Epidermal melanocyte (primary cell): ENCODE results near the gene NDUFB3.
A peak's percentile ranks its signal among the peaks of the same experiment; 100 is the strongest.
"Not testable (repeated sequence)": the region's sequence is repeated elsewhere in the genome, so short reads cannot be mapped to it uniquely, and the experiment has no call there.

Experiments
- DNase-seq: peaks from one replicate; pipeline ENCODE4 v3.0.0; 2011; ENCODE audit warnings: low spot score; ENCODE audit not compliant: insufficient read length

NDUFB3 gene

DNA sequence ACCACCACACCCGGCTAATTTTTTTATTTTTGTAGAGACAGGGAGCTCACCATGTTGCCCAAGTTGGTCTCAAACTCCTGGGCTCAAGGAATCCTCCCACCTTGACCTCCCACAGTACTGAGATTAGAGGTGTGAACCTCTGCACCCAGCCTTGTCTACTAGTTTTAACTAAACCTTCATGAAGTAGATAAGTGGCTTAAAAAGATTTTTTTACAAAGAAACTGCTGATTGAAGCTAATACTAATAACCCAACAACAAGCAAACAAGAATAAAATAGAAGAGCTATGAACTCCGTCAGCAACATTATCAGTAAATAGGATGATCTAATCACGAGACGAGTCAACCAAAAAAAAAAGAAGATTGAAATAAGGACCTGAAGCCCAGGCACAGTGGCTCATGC lies 18.8 kb downstream of the NDUFB3 start:
- no peak for DNase-seq

DNA sequence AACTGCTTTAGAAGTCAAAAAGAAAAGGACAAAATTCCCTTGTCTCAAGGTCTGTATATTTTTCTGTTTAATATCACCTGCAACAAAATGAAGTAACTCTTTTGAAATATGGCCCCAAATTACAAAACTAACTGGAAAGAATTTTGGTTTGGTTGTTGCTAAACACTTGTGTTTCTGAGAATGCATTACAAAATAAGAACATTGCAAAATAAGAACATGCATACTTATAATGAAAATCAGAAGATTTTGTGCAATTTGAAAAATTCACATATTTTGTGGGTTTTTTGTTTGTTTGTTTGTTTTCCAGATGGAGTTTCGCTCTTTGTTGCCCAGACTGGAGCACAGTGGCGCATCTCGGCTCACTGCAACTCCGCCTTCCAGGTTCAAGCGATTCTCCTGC lies 21.8 kb downstream of the NDUFB3 start:
- no peak for DNase-seq

DNA sequence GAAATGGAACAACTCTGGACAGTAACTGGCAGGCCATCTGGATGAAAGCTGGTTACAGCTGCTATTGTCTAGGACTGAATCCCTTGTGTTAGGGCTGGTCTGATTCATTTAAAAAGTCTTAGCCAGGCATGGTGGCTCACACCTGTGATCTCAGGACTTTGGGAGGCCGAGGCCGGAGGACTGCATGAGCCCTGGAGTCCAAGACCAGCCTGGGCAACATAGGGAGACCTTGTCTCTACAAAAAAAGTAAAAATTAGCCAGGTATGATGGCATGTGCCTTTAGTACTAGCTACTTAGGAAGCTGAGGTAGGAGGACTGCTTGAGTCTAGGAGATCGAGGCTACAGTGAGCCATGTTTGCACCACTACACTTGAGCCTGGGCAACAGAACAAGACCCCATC lies 28.7 kb downstream of the NDUFB3 start:
- no peak for DNase-seq

DNA sequence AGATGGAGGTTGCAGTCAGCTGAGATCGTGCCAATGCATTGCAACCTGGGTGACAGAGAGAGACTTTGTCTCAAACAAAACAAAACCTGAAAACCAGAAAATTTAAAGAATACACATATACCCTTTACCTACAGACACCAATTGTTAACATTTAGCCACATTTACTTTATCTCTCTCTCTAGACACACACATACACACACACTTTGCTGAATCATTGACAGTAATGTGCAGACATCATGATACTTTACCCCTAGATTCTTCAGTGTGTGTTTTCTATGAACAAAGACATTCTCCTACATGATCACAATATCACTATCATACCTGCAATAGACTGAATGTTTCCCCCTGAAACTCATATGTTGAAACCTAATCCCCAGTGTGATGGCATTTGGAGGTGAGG lies 34.0 kb downstream of the NDUFB3 start:
- DNase-seq = no peak

DNA sequence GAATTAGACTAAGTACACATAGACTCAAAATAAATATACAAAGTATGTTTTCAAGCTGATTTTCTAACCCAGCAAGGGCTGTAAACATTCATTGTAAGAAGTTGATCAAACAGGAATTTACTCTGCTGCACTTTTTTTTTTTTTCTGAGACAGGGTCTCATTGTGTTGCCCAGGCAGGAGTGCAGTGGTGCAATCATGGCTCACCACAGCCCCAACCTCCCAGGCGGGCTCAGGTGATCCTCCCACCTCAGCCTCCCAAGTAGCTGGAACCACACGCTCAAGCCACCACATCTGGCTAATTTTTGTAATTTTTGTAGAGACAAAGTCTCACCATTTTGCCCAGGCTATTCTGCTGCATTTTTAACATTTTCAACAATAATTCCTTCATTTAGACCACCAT lies 35.8 kb downstream of the NDUFB3 start:
- DNase-seq = no peak

DNA sequence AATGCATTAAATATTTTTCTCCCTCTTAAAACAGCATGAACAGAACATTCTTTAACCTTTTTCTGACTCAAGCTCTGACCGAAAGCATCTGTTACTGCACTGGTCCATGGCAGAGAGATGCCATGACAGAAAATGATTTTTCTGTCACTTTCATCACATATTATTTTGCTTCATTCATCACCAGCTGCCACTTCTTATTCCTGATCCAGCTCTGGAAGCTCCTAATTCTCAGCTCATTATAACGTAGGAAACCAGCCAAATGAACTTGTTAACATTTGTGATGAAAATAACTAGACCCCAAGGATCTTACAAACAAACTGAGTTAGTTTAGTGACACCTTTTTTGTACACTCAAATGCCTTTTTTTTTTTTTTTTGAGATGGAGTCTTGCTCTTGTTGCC lies 36.5 kb downstream of the NDUFB3 start:
- no peak for DNase-seq

DNA sequence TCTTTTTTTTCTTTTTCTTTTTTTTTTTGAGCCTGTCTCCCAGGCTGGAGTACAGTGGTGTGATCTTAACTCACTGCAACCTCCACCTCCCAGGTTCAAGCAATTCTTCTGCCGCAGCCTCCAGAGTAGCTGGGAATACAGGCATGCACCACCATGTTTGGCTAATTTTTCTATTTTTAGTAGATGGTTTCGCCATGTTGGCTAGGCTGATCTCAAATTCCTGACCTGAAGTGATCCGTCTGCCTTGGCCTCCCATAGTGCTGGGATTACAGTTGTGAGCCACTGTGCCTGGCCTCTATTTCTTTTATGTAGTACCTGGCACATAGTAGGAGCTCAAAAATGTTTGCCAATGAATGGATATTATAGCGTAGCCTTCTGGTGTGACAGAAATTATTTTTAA lies 37.4 kb downstream of the NDUFB3 start:
- no peak for DNase-seq

DNA sequence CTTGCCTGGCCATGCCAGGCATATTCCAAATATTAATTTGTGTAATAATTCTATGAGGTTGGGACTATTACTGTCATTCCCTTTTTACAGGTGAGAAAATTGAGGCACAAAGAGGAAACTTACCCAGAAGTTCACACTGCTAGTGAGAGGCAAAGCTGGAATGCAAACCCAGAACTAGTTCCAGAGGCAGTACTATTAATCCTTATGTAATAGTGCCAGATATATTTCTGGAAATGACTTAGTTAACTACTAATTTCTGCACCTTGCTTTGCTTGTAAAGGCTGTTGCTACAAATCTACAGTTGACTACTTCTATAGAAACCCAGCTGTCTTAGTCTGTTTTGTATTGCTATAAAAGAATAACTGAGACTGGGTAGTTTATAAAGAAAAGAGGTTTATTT lies 38.8 kb downstream of the NDUFB3 start:
- no peak for DNase-seq

DNA sequence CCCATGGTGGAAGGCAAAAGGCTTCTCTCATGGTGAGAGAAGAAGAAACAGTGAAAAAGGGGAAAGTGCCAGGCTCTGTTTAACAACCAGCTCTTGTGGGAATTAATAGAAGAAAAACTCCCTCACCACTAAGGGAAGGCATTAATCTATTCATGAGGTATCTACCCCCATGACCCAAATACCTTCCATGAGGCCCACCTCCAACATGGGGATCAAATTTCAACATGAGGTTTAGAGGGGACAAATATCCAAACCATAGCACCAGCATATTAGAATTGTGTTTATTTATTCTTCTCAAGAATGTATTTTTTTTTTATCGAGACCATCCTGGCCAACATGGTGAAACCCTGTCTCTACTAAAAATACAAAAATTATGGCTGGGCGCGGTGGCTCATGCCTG lies 39.3 kb downstream of the NDUFB3 start:
- no peak for DNase-seq

DNA sequence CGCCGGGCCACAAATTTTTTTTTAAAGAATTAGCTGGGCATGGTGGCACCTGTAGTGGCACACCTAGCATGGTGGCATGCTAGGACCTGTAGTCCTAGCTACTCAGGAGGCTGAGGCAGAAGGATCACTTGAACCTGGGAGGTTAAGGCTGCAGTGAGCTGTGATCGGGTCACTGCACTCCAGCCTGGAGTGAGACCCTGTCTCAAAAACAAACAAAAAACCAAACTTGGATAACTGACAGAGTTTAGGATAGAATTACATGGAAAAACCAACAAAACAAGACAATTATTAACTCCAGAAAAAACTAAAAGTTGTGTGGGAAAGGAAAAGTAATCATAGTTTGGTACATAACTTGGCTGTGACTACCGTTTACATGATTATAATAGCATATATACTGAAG lies 42.5 kb downstream of the NDUFB3 start:
- DNase-seq = no peak

DNA sequence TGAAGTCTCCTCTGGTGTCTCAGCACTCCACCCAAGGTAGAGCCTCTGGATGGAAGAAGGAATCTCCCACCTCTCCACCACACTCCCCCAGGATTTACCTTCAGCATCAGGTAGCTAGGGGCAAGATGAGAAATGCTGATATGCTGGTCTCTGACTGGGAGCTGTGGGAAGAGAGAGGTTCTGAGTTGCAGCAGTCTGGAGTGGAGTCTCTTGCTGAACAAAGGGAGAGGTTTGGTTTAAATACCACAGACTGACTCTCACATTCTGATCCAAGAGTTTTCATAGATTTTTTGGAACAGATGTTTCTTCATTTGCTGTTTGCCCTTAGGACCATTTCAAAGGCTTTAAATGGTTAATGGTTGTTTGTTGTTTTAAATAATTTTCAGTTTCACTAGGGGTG lies 43.0 kb downstream of the NDUFB3 start:
- DNase-seq = no peak

DNA sequence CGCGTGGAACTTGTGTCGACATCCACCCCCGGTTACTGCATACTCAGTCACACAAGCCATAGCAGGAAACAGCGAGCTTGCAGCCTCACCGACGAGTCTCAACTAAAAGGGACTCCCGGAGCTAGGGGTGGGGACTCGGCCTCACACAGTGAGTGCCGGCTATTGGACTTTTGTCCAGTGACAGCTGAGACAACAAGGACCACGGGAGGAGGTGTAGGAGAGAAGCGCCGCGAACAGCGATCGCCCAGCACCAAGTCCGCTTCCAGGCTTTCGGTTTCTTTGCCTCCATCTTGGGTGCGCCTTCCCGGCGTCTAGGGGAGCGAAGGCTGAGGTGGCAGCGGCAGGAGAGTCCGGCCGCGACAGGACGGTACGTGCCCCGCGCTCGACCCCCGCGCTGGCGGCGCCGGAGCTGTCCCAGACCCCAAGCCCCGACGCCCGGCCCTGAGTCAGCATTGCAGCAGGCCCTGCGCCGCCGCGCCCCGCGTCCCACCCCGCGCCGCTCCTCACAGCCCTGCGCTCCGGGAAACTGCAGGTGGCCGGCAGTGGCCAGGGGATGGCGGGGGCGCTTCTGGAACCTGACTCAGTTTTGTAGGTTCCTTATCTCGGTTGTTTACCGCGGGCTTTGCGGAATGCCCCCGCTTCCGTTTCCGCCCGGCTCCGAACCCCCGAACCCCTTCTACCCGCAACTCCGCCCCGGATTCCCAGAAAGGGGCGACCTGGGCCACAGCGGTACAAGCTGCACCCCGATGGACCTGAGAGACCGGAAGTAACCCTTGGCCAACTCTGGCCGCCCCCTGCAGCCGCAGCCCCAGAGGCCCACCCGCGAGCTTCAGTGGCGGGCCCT lies 44.5 kb downstream of the NDUFB3 start, which contains the start of gene CFLAR:
TSS of gene CFLAR (plus strand) at position 50 of the 844 bp plus-strand sequence. CDS start 13,702 bp downstream, outside the sequence.
- no peak for DNase-seq

DNA sequence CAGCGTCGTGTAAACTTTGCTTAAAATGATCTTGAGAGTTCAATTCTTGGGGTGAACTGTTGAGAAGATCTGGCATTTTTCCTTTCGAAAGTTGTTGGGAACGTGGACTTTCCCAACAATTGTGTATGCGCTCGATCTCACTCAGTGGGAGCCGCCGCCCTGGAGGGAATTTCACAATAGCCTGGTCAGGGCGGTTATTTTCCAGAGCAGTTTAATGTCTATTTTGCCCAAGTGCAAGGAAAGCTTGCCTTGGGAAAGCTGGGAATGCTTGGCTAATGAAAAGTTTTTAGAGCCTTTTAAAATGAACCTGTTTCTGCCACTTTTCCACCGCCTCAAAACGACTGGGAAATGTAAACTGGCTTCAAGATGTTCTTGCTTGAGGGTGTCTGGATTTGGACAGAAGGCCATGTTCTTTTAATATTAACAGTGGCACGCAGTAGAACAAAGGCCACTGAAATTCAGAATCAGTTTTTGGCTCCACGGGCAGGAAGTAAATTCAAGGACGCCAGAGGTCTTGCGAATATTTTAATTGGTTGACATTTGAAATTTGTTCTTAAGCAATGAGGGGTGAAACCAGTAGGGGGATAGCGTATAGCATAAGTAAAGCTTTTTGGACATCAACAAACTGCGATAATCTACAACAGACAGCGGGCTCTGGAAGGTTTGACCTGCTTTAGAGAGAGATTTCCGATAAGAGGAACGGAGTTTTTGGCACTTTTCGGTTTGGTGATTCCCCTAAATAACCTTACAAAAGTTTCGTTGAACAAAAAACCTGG lies 45.3 kb downstream of the NDUFB3 start:
- peak; percentile 33 for DNase-seq

DNA sequence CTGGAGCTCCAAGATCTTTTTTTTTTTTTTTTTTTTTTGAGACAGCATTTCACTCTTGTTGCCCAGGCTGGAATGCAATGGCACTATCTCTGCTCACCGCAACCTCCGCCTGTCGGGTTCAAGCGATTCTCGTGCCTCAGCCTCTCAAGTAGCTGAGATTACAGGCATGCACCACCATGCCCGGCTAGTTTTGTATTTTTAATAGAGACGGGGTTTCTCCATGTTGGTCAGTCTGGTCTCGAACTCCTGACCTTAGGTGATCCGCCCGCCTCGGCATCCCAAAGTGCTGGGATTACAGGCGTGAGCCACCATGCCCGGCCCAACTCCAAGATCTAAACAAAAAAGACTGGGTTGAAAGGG lies 45.9 kb downstream of the NDUFB3 start:
- not testable (repeated sequence) for DNase-seq

DNA sequence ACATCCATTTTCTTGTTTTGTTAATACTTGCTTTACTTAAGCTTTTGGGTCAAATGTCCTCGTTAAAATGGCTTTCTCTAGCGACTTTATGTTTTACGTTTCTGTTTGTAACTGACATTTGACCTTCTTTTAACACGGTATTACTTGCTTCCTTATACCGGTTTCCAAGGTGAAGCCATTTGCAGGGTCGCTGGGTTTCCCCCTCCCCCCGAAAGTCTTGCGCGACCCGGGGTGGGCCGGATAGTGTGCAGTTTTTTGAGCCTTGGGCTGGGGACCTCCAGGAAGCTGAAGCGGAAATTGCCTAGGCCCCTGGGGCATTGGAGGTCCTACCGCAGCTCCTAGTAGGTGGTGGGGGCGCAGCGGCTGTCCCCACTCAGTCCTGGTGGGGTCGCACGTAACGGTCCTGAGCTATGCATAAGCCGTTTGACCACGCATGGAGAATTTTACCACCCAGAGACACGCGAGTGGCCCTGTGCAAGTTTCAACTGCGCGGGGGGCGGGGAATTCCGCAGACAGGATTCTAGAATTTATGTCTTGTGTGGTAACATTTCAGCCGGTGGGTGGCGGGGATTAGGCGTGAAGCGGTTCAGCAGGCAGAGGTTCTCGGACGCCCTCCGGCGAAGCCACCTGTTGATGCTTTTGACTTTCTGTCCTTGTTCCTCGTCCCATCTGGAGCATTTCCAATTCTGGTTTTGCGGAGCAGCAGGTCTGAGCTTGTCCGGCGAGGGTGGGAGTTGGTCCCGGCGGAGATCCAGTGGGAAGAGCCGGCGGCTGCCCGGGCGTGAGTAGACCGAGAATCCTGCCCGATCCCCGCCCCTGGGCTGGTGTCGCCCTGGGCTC lies 46.5 kb downstream of the NDUFB3 start:
- no peak for DNase-seq

DNA sequence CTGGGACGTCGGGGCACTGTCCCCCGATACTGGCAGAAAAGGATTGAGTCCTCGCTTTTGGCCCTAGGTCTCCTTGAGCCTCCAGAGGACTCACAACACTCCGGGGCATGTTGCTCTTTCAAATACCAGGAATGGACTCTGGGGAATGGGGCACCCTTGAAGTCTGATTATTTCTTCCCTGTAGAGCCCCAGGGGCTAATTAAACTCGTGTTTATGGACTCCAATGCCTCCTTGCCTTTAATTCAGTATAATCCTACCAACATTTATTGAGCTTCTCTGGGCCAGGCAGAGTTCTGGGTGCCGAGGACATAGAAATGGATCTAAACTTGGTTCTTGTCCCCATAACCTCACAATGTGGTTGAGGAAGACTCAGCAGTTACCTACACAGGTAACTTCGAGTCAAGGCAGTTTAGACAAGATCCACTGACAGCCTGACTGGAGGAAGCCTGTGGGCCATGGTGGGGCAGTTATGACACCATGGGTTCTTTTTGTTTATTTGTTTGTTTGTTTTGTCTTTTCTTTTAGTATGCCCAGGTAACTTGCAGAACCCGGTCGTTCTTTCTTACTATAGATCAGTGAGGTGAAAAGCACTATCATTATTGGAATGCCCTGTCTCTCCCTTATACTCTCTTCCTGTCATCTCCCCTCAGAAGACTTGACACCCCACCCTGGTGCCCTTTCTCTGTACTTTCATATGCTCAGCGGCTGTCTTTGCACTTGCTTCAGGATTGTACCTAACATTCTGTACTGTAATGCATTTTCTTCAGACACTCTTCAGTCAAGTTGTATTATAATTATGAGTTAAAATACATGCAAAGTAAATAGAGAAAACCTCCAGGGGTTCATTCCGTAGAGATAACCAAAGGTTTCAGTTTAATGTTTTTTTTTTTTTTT lies 47.4 kb downstream of the NDUFB3 start:
- DNase-seq = no peak

DNA sequence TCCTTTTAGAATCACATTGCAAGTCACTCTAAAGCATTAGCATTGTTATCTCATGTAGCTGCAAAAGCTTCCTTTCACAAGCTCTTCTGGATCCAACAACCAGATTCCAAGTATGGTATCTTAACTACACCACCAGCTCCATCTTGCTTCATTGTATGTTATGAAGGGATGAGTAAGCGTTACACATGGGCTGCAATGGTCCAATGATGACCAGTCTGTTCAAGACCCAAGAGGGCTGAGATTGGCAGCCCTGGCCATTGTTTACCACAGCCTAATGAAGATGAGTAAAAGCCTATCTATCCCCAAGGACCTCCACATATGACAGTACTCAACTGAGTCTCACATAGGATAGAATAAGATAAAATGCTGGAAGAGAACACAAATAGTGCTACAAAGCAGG lies 50.5 kb downstream of the NDUFB3 start:
- DNase-seq = no peak

DNA sequence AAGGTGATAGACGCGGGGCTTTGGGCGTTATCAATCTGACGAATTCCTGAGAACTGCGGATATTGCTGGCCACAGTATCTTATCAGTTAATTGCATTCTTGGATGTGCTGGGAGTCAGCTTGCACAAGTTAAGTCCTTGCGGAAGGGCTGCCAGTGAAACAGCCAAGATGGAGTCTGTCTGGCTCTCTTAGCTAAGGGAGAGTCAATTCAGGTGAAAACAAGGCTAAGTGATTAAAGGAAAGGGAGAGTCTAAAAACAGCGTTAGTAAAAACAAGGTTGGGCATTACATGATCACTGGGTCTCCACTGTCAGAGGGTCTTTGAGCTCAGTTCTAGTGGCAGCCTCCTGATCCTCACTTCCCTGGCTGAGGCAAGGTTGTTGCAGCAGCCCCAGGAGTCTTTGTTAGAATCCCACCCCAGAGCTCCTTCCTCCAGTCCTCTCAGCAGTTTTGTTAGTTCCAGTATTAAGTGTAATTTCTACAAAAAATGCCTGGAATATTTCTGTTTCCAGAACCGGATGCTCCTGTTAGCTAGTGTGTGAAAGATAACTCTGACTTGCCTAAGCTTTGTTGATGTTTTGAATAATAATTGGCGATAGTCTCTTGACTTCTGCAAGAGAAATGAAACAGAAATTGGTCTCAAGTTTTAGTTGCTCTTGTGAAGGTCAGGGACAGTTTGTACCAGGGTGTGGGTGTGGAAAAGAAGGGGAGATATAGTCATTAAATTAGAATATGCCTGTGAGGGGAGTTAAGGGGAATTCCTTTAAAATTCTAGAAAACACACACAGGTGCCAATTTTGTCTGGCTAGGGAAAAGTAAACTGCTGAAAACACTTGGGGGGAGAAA lies 54.7 kb downstream of the NDUFB3 start:
- DNase-seq = no peak

DNA sequence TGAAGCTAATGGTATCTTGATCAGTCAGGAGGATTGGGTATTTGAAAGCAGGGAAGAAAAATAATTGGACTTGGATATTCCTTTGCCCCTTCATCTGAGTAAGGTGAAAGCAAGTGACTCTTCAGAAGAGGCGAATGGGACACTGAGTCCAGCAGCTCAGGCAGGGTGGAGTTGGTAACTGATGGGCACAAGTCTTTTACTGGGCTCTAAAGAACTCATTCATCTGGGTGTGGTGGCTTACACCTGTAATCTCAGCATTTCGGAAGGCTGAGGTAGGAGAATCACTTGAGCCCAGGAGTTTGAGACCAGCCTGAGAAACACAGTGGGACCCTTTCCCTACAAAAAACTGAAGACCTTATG lies 55.3 kb downstream of the NDUFB3 start:
- no peak for DNase-seq

DNA sequence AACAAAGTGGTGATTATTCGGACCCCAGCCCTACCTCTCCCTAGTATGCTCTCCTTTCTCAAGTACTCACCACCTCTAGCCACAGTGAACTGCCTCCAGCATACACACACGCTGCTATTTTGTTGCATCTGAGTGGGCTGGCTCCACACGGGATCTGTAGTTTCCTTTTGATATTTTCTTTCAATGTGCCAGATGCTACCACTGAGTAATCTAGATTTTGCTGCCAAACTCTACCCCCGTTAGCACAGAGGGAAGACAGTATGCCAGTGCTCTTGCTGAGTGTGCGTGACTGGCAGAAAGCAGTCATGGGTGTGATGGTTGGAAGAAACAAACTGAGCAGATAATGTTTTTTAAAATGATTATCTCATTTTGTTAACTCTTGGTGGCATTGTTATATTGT lies 55.8 kb downstream of the NDUFB3 start:
- peak; percentile 76 for DNase-seq
